Astrocyte of the spinal cord (primary cell): ENCODE measurements around the gene SCD.

Experiments used
- DNase-seq: peaks from one replicate; pipeline ENCODE4 v3.0.0; 2011; ENCODE audit warnings: low read depth, low spot score
- H3K4me3 ChIP-seq: 2 replicates; pipeline ENCODE4 v1.5.1; 2011; ENCODE audit warnings: low read depth, mild to moderate bottlenecking, low read length, moderate library complexity
- in situ Hi-C: cut with HindIII; loops from 2 replicates; pipeline ENCODE4 v1.10.0; 2017; ENCODE audit warnings: low sequenced_read_pairs
- TF ChIP-seq, protein P1 (sequence below): IDR thresholded peaks from 2 replicates; pipeline ENCODE4 v1.5.1; 2012; ENCODE audit warnings: low read depth, mild to moderate bottlenecking, low read length, inconsistent platforms

Gene SCD

GRCh38 chr10:100338434-100339036 lies 8.5 kb upstream of the SCD start:
- TF ChIP-seq, protein P1, sequence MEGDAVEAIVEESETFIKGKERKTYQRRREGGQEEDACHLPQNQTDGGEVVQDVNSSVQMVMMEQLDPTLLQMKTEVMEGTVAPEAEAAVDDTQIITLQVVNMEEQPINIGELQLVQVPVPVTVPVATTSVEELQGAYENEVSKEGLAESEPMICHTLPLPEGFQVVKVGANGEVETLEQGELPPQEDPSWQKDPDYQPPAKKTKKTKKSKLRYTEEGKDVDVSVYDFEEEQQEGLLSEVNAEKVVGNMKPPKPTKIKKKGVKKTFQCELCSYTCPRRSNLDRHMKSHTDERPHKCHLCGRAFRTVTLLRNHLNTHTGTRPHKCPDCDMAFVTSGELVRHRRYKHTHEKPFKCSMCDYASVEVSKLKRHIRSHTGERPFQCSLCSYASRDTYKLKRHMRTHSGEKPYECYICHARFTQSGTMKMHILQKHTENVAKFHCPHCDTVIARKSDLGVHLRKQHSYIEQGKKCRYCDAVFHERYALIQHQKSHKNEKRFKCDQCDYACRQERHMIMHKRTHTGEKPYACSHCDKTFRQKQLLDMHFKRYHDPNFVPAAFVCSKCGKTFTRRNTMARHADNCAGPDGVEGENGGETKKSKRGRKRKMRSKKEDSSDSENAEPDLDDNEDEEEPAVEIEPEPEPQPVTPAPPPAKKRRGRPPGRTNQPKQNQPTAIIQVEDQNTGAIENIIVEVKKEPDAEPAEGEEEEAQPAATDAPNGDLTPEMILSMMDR: peak; percentile 95
- in situ Hi-C loops: loop anchor here (10.0 to 25.0 kb wide), 2 partner anchors 96 to 199 kb away; partner anchors contain the start of genes HIF1AN and NDUFB8
- H3K4me3 ChIP-seq: no peak overlapping the region
- DNase-seq: peak; percentile 60

DNA sequence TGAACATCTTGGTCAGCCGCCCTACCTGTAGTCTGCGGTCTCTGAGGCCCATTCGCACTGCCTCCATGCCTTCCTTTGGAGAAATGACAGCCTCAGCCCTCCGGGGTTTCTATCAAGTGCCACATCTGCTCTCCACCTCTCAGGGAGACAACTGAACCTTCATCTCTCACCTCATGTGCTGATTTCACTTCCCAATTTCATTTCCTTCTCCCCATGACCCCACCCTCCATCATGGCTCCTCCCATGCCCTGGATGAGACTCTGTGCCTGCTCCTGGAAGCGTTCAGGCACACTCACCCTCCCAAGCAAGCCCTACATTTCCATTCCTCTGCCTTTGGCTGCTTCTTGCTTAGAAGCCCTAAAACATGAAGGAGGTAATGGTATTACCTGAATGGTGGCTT lies 7.8 kb upstream of the SCD start:
- in situ Hi-C loops: loop anchor here (10.0 to 25.0 kb wide), 2 partner anchors 96 to 198 kb away; partner anchors contain the start of genes HIF1AN and NDUFB8
- no peak for DNase-seq
- TF ChIP-seq, protein P1: no peak
- H3K4me3 ChIP-seq: no peak overlapping the region

DNA sequence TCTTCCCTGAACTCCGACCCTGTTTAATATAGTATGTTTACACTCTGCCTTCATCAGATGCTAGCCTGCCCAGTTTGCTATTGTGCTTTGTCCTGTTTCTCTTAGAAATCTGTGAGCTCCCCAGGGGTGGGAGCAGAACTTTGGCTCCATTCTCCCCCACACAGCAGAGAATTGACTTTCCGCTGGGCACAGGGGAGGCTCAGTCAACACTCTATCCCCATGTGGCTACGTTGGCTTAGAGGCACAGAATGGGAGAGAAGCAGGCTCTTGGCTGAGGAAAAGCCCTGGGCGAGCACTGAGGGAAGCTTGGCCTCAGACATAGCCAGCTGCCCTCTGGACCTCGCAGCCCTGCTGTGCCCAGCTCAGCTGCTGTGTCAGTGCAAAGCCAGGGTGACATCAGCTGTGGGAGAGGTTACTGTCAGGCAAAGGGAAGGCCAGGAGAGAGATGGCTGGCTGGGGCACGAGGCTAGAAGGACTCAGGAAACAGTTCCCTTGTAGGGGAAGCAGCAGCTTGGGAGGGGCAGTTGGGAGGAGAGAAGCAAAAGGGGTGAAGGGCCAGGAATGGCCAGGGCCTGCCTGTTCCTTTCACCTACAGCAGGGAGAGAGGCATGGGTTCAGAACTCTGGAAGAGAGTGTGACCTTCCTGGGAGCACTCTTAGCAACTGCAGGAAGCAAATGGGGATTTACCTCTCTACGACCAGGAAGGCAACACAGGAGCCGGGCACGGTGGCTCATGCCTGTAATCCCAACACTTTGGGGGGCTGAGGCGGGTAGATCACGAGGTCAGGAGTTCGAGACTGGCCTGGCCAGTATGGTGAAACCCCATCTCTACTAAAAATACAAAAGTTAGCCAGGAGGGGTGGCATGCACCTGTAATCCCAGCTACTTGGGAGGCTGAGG lies 5.8 kb upstream of the SCD start:
- H3K4me3 ChIP-seq: no peak overlapping the region
- TF ChIP-seq, protein P1: no peak
- in situ Hi-C loops: loop anchor here (25.0 kb wide), 1 partner anchor 196 kb away; the partner anchor contains the start of genes HIF1AN and NDUFB8
- peak; percentile 50 for DNase-seq

DNA sequence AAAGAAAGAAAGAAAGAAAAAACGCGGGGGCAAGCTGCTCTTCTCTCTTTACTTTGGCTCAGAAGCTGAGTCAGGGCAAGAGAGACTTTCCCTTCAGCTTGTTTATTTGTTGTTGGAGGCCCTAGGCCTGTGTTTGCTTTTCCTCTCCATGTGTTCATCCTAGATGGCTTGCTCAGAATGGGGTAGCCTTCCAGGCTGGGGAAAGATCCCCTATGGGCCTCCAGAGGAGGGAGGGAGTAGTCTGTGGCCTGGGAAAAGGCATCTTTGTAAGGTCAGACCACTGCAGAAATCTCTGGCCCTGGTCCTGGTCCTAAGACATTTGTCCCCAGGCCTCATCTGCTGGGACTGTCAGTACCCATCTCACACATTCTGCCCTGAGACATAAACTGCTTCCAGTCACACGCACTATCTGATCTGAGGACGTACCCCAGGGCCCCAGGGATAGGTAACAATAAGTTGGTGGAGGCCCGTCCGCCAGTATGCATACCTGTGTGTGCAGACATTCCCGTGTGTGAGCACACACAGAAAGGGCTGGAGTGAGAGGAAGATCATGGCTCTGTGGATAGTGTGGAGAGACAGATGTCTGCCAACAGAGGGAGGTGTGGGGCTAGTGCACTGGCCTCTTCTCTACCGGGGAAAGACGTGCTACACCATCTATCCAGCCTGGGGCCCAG lies 4.9 kb upstream of the SCD start:
- TF ChIP-seq, protein P1: peak; percentile 83
- in situ Hi-C loops: loop anchor here (25.0 kb wide), 1 partner anchor 195 kb away; the partner anchor contains the start of genes HIF1AN and NDUFB8
- peak; percentile 60 for DNase-seq
- H3K4me3 ChIP-seq: no peak overlapping the region

GRCh38 chr10:100342627-100342972 lies 4.4 kb upstream of the SCD start:
- no peak overlapping the region for H3K4me3 ChIP-seq
- TF ChIP-seq, protein P1: no peak
- DNase-seq: no peak
- in situ Hi-C loops: loop anchor here (25.0 kb wide), 1 partner anchor 195 kb away; the partner anchor contains the start of genes HIF1AN and NDUFB8

DNA sequence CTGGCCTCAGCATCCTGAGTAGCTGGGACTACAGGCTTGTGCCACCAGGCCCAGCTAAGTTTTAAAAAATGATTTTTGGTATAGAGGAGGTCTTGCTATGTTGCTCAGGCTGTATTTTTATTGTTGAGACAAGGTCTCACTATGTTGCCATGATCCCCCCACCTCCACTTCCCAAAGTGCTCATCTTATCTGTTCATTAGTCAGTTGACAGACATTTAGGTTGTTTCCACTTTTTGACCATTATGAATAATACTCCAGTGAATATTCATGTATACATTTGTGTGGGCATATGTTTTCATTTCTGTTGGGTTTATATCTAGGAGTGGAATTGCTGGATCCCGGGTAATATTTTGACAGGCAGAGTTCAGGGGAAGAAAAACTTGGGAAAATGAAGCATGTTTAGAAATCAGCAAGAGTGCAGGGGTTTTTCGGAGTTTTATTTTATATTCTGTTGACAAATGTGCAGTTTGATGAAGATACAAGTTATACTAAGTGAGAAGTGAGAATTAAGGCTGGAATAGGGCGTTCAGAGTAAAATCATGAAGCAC lies 2.7 kb upstream of the SCD start:
- DNase-seq: no peak
- in situ Hi-C loops: loop anchor here (25.0 kb wide), 1 partner anchor 193 kb away; the partner anchor contains the start of genes HIF1AN and NDUFB8
- TF ChIP-seq, protein P1: no peak

More for the DNA sequence above, 2.7 kb upstream of the SCD start:
- no peak overlapping the region for H3K4me3 ChIP-seq
